HCEC 1CT (cell line): ENCODE results near the gene INPP5E.

Experiments used
- DNase-seq: peaks from one replicate; pipeline ENCODE4 v3.0.0-alpha.2; 2017

The INPP5E gene

DNA sequence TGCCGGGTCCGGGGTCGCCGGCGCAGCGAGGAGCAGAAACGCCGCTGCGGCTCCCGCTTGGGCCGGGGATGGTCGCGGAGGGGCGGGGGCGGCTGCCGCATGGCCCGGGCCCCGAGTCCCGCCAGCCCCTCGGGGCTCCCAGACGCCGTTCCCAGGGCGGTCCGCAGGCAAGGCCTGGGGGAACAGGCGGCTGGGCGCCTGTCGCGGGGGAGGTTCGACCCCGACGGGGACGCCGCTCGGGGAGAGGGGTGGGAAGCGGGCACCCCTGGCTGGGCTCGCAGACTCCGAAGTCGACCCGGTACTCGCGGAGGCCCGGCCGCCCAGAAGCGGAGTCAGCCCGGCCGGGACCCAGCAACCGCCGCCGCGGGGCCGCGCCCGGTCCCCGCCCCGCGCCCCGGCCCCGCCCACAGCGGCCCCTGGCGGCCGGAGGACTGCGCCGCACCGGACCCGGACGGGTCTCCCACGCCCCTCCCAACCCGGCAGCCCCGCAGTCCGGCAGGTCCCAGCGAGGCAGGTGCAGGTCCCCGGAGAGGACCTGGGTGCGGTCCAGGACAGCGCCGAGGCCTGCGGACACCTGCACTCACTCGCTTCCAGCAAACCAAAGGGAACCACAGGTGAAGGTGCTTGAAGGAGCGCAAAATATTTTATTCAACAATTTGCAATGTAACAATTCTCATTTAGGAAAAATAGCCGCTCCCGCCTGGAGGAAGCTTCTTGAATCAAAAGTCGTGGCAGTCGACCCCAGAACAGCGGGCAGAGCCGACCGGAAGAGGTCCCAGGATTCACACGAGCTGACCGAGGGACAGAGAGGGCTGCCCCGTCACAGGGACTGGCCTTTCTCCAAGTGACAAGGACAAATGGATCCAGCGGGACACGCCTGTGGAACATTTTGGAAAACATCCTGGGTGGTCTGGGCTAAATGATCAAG, at the start of gene INPP5E:
Gene INPP5E, minus strand, starts transcription at position 365 of the 928 bp plus-strand sequence. CDS start 426 bp downstream, outside the sequence.
- DNase-seq, result peak; percentile 53

DNA sequence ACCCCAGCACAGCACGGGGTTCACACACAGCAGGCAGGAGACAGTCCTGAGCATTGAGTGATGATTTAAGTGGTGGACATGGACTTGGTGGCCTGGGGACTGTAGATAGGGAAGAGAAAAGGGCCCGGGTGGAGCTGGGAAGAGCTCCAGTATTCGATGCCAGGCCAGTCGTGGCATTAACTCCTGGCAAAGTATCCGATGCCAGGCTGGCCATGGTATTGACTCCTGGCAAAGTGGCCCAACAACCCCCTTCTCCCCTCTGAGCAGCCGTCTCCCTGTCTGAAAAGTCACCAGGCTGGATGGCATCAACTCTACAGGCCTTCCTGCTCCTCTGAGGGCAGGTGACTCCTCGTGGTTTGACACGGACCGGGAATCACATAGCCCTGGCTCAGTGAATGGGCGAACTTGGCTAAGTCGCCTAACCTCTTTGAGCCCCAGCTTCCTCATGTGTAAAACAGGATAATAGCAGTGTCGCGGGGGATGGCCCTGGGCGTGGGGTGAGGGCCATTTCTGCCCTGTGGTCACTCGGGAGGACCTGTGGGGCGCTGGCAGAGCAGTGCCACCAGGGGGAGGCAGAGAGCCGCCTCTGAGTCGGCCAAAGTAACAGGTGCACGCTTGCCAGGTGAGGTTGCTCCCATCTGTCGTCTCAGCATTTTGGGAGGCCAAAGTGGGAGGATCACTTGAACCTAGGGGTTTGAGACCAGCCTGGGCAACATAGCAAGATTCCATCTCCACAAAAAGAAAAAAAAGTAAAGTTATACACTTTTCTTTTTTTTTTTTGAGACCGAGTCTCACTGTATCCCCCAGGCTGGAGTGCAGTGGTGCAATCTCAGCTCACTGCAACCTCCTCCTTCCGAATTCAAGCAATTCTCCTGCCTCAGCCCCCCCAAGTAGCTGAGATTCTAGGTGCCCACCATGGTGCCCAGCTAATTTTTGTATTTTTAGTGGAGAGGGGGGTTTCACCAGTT, 48.9 kb upstream of the INPP5E start:
- DNase-seq, result no peak

- no peak for DNase-seq
Measured at GRCh38 chr9:136487672-136488071, 48.0 kb upstream of the INPP5E start.

- no peak for DNase-seq
Measured at GRCh38 chr9:136486823-136487620, 47.4 kb upstream of the INPP5E start.

DNA sequence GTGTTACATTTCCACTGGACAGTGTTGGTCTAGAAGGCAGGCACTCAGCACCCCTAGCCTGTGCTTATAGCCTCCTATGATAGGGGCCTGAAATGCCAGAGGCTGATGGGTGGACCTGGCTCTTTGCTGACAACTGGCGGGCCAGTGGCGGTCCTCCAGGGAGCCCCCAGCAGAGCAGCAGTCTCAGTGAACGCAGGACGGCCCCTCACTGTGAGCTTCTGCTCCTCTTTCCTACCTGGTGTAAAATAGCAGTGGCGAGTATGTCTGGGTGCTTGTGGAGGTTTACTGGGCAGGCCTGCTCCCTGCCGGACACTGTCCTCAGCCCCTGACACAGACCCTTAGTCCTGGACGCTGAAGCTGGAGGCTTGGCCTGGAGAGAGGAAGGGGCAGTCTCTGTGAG, 46.5 kb upstream of the INPP5E start:
- DNase-seq, result no peak

GRCh38 chr9:136485049-136486045, 45.7 kb upstream of the INPP5E start:
- peak; percentile 50 for DNase-seq

GRCh38 chr9:136484153-136485048, 44.8 kb upstream of the INPP5E start:
- DNase-seq, result no peak

DNA sequence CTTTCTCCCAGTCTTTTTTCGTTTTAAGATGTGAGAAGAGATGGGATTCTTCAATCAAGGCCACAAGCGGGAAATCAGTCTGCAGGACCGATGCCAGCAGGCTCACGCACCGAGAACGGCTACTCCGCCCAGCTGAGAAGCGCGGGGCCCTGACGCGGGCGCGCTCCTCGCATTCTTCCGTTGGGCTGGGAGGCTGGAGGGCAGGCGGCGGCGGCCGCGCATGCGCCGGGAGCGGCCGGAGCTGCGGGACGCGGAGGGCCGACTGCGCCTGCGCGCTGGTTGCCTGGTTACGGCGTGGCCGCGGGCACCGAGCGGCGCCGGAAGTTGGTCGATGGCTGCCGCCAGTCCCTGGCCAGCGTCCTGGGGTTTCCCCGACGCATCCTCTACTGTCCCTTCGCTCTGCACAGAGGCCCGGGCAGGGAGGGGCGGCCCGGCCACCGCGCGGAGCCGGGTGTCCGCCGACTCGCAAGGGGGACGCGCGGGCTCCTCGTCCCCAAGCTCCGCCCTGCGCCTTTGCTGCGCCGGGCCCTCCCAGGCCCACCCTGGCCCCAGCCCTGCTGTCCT, 44.0 kb upstream of the INPP5E start:
- peak; percentile 73 for DNase-seq

- peak; percentile 92 for DNase-seq
Measured at GRCh38 chr9:136482793-136483588, 43.3 kb upstream of the INPP5E start, which contains the start of gene SEC16A. SEC16A (minus strand) TSS chr9:136483040; CDS start chr9:136477615, 5,425 bp downstream.

- peak; percentile 22 for DNase-seq
Measured at GRCh38 chr9:136482046-136482792, 42.6 kb upstream of the INPP5E start.

- no peak for DNase-seq
Measured at GRCh38 chr9:136481558-136481957, 41.9 kb upstream of the INPP5E start.

DNA sequence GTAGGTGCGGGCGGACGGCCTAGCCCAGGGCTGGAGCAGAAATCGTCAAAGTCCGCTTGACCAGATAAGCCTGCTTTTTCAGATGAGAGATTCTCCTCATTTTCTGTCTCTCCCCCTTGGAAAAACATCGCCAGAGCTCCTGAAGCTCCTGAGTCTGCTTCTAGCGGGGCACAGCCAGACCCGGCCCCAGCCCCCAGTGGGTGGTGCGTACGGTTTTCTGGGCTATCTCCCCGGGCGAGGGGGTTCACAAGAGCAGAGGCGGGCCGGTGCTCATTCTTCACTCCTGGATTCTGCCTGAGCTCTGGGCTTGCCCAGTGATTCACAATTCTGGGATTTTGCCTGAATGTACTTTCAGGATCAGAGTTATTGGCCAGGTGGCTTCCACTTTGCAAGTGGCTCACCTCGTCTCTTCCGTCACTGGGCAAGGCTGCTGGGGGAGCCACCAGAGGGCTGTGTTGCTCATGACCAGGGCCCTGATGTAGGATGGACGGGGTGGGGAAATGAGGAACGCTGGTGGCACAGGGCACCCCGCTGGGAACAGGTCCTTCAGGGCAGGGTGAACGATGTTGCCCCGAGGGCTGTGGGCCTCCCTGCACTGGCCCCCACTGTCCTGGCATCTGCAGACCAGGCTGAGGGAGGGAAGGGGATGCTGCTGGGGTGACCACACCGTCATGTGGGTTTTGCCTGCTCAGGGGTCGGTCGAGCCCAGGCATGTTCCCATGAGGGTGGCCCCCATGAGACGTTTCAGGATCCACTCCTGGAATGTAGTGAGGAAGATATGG, 36.9 kb upstream of the INPP5E start:
- no peak for DNase-seq

- DNase-seq, result no peak
Measured at GRCh38 chr9:136474974-136475865, 35.6 kb upstream of the INPP5E start.

GRCh38 chr9:136474021-136474640, 34.5 kb upstream of the INPP5E start:
- DNase-seq, result no peak

DNA sequence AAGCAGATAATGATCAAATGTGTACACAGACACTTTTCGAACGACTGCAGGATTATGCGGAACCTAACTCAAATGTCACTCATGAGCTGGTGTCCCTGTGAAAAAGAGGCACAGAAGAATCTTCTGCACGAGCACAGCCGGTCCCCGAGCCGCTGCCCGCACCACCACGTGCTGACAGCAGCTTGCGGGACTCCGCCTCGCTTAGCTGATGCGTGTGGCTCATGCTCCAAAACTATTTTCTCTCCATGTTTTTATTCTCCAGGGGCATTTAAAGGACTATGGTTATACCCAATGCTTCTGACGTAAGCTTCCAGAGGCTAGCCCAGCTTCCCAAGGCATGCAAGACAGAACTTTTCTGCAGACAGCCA, 33.7 kb upstream of the INPP5E start:
- no peak for DNase-seq
